OCI-LY1 (cell line): ENCODE results near the gene CHAD.

Experiments
- EZH2 ChIP-seq: fragments of 200-600 bp; sonication (generic), shearing (Covaris generic); IDR thresholded peaks from 2 replicates; pipeline ENCODE4 v1.8.0; 2017; ENCODE audit warnings: borderline replicate concordance, mixed run types, mild to moderate bottlenecking, antibody characterized with exemption, low read length, moderate library complexity, mixed read lengths
- TF ChIP-seq, protein P1 (sequence below): fragments of 200-600 bp; sonication (generic), shearing (Covaris generic); IDR thresholded peaks from 2 replicates; pipeline ENCODE4 v1.5.1; 2017; ENCODE audit warnings: mild to moderate bottlenecking, antibody characterized with exemption, low read length, moderate library complexity, mixed read lengths

DNA sequence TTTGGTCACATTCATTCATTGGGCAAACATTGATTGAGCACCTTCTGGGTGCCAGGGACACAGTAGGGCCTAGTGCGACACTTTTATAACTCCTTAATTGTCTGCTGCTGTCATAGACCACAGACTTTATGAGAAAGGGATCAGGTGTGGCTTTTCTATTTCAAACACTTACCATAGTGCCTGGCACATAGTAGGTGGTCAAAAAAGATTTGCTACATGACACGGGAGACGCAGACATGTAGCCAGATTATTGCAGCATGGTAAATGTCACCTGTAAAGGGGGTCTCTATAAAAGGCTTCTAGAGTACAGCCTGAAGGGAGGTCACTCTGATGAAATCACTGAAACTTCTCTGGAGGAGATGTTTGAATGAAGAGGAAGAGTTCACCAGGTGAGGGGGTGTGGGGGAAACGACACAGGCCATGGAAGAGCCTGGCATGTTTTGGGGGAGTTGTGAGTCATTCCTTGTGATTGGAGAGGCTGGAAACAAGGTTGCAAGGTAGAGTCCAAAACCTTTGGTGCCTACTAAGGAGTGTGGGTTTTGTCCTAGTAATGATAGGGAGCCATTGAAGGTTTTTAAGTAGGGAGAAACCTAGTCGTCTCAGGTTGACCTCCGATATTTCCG, 11.6 kb upstream of the CHAD start:
- TF ChIP-seq, protein P1, sequence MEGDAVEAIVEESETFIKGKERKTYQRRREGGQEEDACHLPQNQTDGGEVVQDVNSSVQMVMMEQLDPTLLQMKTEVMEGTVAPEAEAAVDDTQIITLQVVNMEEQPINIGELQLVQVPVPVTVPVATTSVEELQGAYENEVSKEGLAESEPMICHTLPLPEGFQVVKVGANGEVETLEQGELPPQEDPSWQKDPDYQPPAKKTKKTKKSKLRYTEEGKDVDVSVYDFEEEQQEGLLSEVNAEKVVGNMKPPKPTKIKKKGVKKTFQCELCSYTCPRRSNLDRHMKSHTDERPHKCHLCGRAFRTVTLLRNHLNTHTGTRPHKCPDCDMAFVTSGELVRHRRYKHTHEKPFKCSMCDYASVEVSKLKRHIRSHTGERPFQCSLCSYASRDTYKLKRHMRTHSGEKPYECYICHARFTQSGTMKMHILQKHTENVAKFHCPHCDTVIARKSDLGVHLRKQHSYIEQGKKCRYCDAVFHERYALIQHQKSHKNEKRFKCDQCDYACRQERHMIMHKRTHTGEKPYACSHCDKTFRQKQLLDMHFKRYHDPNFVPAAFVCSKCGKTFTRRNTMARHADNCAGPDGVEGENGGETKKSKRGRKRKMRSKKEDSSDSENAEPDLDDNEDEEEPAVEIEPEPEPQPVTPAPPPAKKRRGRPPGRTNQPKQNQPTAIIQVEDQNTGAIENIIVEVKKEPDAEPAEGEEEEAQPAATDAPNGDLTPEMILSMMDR = no peak
- no peak for TF ChIP-seq EZH2
